H1 (cell line): Measurements from ENCODE around the gene RIN2.

ENCODE experiments used
- RAD21 ChIP-seq, 2 experiments: IDR thresholded peaks in 1 of 2; conservative IDR thresholded peaks in 1 of 2; 2 replicates each; pipeline ENCODE4 v1.6.1; 2011; ENCODE audit warnings: low read depth in 2 of 2, low read length in 2 of 2, improper control_type of control experiment in 1 of 2, inconsistent platforms in 1 of 2, mild to moderate bottlenecking in 1 of 2, moderate library complexity in 1 of 2
- TF ChIP-seq, protein P1 (sequence below), 3 experiments: IDR thresholded peaks; 1 replicate in 2 of 3; 2 replicates in 1 of 3; pipeline versions ENCODE4 v1.5.1 to v1.6.1; 2011; ENCODE audit warnings: low read length in 3 of 3, mild to moderate bottlenecking in 3 of 3, inconsistent platforms in 2 of 3, low read depth in 1 of 3, moderate library complexity in 1 of 3; ENCODE audit not compliant: insufficient read depth in 1 of 3; ENCODE audit errors: control extremely low read depth in 1 of 3

DNA sequence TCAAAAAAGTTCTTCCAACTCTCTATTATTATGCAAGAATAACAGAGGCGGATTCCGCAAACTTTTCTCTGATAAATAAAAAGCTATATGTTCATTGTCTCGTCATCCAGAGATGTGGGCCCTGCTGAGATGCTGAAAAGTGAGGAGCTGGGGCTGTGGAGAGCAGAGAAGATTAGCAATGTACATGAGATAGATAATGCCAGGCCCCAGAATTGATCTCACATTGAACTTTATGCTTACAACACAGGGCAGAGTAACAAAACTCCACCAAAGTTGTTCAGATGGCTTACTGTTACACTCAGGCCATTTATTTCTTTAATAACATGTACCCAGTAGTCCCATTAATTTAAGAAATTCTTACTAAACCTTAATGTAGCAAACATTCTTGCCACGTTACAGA is 32.7 kb upstream of the RIN2 start:
- TF ChIP-seq, protein P1, sequence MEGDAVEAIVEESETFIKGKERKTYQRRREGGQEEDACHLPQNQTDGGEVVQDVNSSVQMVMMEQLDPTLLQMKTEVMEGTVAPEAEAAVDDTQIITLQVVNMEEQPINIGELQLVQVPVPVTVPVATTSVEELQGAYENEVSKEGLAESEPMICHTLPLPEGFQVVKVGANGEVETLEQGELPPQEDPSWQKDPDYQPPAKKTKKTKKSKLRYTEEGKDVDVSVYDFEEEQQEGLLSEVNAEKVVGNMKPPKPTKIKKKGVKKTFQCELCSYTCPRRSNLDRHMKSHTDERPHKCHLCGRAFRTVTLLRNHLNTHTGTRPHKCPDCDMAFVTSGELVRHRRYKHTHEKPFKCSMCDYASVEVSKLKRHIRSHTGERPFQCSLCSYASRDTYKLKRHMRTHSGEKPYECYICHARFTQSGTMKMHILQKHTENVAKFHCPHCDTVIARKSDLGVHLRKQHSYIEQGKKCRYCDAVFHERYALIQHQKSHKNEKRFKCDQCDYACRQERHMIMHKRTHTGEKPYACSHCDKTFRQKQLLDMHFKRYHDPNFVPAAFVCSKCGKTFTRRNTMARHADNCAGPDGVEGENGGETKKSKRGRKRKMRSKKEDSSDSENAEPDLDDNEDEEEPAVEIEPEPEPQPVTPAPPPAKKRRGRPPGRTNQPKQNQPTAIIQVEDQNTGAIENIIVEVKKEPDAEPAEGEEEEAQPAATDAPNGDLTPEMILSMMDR (IDR thresholded peaks at IDR 0.05; ENCODE audit: control extremely low read depth in 1 of 3, insufficient read depth in 1 of 3, low read depth in 1 of 3, low read length in 3 of 3) = no peak
- no peak for TF ChIP-seq RAD21 (IDR thresholded peaks at IDR 0.05 in 1 of 2, conservative IDR thresholded peaks at IDR 0.05 in 1 of 2; ENCODE audit: low read depth in 2 of 2, low read length in 2 of 2)
